SHP77 treated with DMSO at 0.1 percent for 48 hours (cell line): ENCODE measurements around the gene XCL1.
"Not testable (repeated sequence)": the region's sequence is repeated elsewhere in the genome, so short reads cannot be mapped to it uniquely, and the experiment has no call there.

Experiments used
- DNase-seq: peaks from one replicate; lab custom pipeline; 2025; lab: John Stamatoyannopoulos, UW

The XCL1 gene, protein sequence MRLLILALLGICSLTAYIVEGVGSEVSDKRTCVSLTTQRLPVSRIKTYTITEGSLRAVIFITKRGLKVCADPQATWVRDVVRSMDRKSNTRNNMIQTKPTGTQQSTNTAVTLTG

DNA sequence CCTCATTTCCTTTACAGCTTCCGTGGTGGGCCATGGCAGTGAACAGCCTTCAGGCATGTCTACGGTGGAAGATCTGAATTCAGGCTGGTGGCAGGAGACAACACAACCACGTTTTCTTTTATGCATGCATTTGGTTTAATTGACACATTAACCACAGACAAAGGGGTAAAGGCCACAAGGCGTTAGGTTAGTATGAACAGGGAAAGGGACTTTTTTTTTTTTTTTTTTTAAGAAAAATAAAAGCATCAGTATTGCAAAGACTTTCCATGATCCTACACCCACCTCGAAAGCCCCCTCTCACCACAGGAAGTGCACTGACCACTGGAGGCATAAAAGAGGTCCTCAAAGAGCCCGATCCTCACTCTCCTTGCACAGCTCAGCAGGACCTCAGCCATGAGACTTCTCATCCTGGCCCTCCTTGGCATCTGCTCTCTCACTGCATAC is at the start of gene XCL1:
Gene XCL1, plus strand, starts transcription at position 361 of the 444 bp plus-strand sequence. Its CDS starts 33 bp downstream, at position 394.
- not testable (repeated sequence) for DNase-seq

DNA sequence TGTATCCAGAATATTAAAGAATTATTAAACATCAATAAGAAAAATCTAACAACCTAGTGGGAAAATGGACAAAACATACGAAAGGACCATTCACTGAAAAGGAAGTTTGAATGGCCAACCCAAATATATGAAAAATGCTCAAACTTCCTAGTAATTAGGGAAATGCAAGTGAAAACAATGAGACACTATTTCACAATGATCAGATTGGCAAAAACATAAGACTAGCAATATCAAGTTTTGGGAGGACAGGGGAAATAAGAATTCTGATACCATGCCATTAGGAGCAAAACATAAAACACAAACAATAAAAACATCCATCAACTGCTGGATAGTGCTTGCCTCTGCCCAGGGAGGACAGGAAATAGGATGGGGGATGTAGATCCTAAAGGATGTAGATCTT is 46.9 kb upstream of the XCL1 start:
- DNase-seq, result no peak

DNA sequence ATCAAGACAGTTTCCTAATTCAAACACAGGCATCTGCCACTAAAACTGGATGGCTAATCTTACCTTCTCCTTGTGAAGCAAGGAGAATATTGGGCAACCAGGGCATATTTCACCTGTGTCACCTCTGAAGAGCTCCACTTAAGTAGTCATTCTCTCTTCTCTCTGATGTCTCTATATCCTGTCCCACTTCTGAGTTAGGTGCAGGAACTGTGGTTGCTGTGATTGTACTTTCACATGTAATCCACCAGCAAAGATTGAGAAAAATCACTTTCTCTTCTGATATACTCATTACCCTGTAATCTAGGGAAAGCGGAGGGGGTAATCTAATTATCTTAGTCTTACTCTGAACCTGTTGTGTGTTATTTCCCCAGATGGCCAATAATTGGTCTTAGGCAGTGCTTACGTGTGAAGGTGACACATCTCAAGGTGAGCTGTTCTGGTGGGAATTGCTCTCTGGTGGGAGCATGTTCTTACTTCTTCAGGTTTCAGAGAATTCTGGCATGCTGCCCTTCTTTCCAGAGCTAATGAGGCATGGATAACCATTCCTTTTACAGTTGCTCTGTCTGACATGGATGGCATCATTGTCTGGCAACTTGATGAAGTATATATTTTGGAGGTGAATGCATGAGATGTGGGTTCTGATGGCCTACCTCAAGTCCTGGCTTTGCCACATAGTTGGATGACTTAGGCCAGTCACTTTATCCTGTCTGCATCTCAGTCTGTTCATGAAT is 44.6 kb upstream of the XCL1 start:
- DNase-seq, result no peak

DNA sequence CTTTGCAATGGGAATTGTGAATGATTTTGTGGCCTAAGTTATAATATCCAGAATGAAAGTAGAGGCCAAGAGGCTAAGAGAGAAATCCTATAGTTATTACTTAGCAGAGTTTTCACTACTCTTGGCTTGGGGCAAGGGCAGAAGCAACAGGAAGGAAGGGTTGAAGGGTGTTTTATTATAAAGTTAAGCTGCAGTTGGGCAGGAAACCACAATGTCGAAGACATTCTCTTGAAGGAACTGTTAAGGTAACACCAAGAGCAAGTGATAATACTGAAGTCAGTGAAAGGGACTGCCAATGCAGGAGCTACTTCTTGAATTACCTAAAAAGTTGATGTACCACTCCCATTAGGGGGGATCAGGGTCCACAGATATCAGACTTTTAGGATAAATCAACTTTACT is 40.9 kb upstream of the XCL1 start:
- no peak for DNase-seq

DNA sequence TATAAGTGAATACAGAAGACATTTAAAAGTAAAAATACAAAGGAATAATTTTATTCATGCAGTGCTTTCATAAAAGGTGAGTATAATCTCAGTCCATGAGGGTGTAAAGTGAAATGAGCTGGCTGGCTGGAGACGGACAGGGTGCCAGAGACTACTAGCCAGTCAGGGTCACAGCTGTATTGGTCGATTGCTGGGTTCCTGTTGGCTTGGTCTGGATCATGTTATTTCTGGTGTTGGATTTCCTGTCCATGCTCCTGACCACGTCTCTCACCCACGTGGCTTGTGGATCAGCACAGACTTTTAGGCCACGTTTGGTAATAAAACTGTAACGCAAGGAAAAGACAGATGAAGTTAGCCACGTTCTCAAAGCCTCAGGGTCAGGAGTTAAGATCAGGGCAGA is 35.6 kb upstream of the XCL1 start:
- DNase-seq, result not testable (repeated sequence)

DNA sequence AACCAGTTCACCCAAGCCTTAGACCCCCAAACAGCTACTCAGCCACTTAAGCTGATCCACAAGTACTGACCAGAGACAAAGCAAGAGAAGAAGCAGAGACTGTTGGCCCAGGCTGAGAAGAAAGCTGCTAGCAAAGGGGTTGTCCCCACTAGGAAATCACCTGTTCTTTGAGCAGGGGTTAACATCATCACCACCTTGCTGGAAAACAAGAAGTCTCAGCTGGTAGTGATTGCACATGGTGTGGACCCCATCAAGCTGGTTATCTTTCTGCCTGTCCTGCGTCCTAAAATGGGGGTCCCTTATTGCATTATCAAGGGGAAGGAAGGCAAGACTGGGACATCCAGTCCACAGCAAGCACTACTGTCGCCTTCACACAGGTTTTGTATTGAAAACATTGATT is 33.4 kb upstream of the XCL1 start:
- not testable (repeated sequence) for DNase-seq

DNA sequence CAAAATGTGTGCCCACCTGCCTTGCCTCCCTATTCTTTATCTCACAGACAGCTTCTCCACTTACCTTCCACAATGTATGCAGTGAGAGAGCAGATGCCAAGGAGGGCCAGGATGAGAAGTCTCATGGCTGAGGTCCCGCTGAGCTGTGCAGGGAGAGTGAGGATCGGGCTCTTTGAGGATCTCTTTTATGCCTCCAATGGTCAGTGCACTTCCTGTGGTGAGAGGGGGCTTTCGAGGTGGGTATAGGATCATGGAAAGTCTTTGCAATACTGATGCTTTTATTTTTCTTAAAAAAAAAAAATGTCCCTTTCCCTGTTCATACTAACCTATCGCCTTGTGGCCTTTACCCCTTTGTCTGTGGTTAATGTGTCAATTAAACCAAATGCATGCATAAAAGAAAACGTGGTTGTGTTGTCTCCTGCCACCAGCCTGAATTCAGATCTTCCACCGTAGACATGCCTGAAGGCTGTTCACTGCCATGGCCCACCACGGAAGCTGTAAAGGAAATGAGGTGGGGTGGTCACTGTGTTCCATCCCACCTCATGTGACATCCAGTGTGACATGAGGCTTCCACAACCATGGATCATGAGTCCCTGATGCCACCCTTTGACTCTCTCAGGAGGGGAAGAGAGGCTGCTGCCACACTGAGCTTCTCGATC is 32.4 kb upstream of the XCL1 start, which contains the start of gene XCL2:
Gene XCL2, minus strand, starts transcription at position 158 of the 659 bp plus-strand sequence. Its CDS starts 33 bp downstream, at position 125.
- not testable (repeated sequence) for DNase-seq

DNA sequence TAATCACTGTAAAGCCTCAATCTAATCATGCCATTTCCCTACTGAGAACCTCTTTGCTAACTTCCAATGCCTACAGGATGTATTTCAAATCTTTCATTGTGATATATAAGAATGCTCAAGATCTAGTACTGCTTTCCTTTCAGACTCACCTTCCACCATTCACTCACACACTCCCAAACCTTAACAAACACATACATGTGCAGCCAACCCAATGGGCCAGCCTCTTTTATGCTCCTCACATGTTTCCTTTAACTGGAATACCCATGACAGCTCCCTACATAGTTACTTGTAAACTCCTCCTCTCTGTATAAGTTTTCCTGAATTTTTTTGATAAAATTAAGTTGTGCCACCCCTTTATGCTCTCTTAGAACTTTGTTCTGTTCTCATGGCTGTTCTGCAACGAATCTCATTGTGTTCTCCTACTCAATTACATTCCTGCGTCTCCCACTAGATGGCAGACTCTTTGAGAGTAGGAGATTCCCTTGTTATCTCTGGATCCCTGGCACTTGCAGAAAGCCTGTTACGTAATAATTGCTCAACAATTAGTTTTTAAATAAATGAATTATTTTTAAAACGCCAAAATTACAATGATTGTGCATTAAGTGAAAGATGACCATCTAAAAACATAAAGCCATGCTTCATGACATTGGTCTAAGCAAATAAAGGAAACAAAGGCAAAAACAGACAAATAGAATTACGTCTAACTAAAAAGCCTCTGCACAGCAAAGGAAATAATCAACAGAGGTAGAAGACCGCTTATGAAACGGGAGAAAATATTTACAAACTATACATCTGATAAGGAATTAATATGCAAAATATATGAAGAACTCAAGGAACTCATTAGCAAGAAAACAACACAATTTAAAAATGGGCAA is 30.5 kb upstream of the XCL1 start:
- DNase-seq, result not testable (repeated sequence)

DNA sequence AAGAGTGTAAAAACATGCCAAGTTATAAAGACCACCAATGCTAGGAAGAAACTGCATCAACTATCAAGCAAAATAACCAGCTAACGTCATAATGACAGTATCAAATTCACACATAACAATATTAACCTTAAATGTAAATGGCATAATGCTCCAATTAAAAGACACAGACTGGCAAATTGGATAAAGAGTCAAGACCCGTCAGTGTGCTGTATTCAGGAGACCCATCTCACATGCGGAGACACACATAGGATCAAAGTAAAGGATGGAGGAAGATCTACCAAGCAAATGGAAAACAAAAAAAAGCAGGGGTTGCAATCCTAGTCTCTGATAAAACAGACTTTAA is 29.9 kb upstream of the XCL1 start:
- DNase-seq, result not testable (repeated sequence)

DNA sequence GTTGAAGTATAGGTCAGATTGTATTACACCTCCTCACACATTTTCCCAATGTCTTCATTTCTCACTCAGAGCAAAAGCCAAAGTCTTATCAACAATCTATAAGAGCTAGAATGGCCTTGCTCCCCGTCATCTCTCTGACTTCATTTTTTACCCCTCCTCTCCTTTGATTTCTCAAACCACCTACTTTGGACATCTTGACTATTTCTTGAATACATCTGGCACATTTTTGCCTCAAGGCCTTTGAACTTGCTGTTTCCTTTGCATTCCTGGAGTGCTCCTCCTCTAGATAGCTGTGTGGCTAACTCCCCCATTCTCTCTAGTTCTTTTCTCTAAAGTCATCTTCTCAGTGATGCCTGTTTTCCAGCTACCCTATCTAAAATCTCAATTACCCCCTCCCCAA is 25.4 kb upstream of the XCL1 start:
- no peak for DNase-seq

DNA sequence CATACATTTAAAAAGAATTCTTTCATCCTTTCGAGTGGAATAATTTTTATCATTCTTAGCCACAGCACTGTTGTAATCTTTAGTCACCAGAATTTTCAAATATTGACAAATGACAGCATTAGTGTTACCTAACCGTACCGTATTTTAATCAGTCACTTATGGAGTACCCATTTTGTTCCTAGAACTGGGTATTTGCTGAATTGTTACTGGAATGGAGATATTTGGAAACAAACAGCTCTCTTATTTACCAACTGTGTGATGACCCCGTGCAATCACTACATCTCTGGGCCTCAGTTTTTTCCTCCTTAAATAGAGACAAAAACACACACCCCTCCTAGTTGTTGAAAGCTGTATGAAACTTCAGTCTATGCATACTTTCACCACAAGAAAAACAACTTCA is 24.7 kb upstream of the XCL1 start:
- DNase-seq, result no peak

DNA sequence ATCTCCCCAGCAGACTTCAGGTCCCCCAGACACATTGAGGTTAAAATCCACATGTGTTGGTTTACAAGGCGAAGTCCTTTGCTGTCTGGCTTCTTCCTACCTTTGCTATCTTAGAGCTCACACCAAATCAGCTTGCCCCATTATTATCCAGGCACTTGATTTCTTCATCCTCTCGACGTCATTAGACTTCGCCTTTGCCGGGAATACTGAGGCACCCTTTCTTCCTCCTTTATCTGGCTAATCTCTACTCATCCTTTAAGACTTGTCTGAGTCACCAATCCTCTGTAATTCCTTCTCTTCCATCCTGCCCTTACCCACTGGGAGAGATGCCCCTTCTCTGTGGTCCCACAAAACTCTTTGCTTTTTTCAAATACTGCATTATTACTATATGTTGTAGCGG is 23.4 kb upstream of the XCL1 start:
- DNase-seq, result no peak

DNA sequence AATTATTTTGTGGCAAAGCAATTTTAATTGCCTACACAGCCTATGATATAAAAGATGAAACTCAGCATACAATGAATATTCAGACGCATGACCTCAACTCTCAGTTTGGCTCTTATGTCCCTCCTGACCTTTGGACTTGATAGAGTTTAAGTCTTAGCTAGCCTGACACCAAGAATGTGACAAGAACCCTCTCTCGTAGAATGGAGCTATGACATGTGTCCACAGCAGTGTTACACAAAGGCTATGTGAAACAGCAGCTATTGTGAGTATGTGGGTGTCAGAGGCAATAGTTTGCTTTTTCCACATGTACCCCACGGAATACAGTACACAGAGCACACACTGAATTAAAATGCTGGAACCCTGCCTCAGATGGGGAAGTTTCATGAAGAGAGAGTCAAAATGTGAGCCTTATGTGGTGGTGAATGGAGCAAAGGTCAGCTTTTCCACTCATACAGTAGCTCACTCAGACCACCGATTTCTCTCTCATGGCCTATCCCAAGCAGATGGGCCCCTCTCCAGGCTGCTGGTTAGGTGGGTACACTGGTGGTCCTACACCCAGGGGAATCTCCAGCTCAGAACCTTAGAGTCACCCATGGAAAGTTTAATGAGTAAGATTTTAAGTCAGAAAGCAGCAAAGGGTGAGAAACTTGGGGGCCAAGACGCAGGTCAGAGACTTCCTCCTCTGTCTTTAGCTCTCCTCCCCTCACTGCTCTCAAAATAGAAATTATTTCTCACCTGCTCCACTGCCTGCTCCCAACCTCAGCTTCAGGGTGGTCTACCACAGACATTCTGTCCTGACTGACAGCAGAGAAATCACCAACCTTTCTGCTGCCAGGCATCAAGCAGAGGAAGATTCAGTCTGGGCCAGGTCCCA is 22.5 kb upstream of the XCL1 start:
- no peak for DNase-seq

DNA sequence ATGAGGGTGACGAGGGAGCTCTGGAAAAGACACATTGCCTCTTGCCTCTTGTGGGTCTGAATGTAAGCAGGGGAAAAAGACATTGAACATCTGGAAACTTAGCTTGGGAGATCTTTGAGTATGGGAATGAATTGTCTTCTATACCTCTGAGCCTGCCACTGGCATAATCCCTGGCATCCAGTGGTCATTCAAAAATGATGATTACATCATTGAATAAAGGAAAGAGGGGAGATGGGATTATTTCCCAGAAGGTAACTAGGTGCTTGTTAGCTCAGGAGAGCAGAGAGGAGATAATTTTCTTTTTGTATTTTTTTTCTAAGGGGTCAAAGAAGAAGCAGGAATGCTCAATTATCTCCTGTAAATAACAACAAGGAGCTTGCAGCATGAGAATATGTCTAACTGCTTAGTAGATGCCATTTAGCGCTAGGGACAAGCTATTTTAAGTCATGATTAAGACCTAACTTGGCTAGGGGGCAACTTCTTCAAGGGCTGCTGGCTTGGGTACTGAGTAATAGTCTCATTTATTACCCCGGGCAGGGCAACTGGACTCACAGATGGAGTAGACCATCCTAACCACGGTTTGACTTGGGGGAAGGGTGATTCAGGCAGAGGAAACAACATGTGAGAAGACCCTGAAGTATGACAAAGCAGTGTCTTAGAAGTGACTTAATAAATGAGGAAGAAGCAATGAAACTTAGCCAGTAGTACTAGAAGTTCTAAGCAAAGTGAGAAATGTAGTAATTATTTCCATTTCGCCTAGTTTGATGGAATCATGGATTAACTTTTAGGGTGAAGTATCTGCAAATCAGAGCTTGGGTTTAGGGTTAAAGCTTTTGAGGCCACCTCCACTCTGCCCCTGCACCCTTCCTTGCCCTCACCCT is 21.6 kb upstream of the XCL1 start:
- no peak for DNase-seq

DNA sequence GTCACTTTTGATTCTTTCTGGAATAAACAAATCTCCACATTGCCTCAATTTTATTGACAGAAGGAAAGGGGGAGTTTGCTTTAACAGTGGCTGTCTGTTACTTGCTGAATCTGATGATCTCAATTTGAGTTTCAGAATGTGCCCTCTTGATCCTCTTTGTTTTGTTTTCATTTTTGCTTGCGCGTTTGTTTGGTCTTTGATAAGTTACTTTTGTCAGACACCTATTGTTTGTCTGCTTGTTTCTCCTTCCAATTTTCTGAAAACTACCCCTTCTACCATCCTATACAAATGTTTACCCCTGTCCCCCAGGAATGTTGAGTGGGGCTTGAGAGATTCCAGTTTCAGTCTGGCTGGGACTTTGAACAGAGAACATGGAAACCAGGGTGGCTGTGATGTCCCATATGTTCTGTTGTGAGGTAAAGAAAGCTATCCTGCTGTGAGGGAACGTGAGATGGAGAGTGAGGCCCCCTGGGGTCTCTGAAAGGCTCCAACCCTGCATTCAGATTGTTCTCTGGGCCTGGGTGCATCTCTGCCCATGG is 20.8 kb upstream of the XCL1 start:
- no peak for DNase-seq

DNA sequence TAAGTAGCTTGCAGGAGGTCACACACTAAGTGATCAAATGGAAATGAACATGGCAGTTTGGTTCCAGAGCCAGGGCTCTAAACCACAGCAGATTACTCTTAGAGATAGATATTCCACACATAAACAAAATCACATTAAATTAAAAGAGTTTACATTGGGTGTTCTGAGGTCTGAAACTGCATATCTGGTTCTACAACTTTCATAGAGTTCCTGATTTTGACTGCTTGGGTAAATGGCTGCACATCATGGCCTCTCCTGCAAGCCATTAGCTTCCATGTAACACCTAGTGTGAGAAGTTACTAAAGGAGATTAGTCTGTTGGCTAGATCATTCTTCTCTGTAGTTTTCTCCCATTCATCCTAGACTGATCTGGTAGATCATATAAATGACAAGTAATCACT is 19.8 kb upstream of the XCL1 start:
- no peak for DNase-seq

DNA sequence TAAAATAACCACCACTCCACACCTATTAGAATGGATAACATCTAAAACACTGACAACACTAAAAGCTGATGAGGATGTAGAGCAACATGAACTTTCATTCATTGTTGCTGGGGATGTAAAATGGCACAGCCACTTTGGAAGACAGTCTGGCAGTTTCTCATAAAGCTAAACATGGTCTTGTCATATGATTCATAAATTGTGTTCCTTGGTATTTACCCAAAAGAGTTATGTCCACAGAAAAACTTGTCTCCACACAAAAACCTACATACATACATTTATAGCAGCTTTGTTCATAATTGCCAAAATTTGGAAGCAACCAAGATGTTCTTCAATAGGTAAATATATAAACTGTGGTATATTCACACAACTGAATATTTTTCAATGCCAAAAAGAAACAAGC is 16.0 kb upstream of the XCL1 start:
- no peak for DNase-seq

DNA sequence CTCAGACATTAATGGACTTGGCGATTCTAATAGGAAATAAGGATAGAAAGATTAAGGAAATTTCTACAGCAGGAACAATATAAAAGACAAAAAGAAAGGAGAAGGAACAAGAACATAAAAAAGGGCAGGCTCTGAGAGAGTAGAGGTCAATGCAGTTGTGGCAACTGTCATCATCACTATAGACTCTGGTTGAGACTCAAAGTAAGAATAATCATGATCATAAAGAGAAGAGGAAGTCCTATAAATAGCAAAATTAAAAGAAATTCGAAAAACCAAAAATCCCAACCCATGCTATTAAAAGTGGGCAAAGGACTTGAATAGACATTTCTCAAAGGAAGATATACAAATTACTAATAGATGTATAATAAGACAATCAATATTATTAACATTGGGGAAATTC is 14.4 kb upstream of the XCL1 start:
- no peak for DNase-seq

DNA sequence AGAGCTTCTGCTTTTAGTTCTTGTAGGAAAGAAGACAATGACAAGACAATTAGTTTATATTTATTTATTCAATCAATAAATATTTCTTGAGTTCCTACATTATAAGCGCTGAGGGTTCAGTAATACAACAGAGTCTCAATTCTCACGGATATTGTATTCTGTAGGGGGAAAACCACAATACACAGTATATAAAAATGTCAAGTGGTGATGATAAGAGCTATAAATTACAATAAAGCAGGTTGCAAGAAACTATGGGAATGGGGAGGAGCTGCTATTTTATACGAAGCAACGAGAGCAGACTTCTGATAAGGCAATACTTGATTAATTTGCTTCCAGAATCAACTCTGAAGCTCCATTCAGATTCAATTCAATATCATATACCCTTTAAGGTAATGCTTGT is 10.6 kb upstream of the XCL1 start:
- DNase-seq, result no peak

DNA sequence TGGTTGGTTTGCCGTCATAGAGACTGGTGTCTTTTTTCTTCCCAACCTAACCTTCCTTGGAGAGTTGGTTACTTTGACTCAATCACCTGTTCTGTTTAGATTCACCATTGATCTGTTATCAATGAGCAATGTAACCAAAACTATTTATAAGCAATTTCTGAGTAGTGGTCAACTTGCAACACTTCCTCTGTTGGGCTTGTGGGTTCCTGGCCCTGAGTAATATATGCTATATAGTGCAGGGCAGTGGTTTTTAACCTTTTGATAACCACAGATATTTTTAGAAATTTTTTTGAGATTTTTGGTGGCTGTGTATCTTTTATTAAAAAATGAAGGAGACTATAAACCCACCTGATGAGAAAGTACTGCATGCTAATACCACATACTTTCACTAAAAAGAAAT is 9.4 kb upstream of the XCL1 start:
- no peak for DNase-seq
